GOT3 (cell line): ENCODE data around the gene LDLRAD4.

Experiments used
- DNase-seq: peaks from one replicate; lab custom pipeline; 2025; ENCODE audit warnings: mixed read lengths; lab: John Stamatoyannopoulos, UW

Gene LDLRAD4

DNA sequence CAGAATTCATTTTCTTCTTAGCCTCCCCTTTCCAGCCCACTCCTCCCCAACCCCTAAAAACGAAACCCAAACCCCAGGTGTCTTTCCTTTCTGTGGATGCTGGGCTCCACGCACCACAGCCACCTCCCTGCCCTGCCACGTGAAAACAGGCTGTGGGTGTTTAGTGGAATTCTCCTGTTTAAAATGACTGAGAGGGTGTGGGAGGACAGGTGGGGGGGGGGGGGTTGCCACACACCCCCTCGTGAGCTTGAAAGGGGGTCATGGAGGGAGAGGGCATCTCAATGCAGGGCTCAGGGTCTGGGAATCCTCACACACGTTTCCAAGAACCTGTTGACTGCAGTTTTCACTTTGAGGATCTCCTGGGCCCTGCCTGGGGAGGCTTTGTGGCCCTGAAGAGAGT is 397.5 kb downstream of the LDLRAD4 start:
- DNase-seq: no peak

DNA sequence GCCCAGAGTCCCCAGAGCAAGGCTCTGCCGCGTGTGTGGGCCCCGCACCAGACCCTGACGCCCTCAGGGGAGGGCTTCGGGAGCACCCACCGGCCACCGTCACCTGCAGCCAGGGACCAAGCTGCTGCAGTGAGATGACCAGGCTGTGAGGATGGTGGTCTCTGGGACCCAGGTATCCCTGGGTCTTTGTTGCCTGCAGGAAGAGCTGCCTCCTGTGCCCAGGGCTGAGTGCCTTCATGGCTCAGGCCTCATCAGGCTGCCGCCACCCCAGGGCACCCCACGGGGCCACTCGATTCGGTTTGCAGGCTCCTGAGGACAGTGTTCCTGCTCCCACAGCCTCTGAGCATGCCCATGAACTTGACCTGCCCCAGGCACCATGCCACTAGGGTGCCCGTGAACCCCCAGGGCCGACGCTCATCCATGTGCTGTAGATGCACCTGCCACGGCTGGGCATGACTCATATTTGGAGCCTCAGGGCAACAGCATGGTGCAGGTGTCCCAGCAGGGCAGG is 398.0 kb downstream of the LDLRAD4 start:
- DNase-seq: no peak

DNA sequence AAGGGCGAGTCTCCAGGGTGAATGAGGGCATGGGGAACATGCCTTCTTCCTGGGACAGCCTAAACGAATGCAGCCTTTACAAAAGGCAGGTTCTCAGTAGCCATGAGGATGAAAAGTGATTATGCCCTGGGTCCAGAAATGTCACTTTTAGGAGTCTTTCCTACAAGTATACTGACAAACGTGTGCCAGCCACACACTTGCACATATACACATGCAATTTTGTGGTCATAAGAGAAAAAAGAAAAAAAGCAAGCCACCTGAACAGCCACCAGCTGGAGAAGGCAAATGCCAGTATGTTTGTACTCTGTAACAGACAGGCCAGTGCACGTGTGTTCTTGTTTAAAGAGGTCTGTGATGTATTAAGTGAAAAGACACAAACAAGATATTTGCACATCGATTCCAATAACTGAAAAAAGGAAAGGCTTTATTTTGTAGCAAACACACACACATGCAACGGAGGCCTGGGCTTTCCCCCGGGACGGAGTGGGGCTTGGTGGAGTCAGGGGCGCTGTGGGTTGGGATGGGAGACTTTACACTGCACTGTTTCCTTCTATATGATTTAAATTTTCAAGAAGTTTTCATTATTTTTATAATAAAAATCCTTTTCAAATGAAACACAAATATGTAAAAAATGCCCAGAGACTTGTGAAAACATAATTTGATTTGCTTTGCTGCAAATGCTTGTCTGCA is 399.4 kb downstream of the LDLRAD4 start:
- no peak for DNase-seq

DNA sequence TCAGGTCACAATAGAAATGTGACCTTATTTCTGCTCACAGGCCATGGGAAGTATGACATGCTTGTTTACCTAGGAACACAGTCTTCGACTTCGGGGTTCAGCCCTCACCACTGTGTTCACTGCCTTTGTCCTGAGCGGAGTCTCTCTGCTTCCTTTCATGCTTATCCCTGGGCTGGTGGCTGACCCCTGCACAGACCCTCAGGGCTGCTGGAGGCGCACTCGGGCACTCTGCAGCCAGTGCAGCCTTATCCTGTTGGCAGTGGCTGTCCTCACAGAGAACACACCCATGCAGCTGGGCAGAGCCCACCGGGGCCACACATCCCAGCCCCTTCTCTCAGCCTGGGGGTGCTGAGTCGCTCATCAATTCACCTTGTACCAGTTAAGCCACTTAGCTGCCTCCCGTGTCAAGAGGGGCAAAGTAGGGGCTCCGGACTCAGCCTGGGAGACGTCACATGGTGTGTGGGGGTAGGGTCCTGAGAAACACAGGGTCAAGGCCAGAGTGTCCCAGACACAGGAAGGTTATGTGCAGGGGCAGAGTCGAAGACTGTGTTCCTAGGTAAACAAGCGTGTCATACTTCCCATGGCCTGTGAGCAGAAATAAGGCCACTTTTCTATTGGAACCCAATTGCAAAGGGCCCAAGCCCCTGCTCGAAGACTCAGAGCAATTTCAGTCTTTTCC is 400.3 kb downstream of the LDLRAD4 start:
- DNase-seq: no peak

DNA sequence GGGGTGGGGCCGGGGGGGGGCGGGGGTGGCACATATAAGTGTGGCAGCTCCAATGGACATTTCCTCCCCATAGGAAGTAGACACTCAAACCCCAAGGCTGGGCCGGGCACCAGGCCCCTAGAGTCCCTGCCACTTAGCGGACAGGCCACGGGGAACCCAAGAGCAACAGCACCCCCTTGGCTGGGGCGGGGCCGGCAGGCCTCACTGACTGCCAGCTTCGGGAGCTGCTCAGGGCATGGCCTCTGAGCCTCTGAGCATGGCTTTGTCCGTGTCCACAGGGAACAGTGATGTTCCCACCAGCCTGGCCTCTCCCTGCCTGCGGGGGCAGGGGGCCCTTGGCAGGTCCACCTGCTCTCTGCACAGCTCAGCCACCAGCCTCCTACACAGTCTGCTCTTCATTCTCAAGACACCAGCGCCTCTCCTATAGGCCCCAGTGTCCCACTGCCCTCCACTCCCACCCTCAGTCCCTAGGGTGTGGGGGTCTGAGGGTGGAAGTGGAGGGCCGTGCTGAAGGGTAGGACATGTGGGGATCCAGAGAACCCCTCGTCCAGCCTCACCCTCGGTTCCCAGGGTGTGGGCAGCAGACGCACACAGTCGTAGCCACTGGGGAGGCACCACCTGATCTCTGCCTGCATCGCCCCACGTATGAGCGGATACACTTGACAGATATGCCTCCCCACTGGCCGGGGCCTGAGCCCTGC is 401.1 kb downstream of the LDLRAD4 start:
- DNase-seq: no peak

DNA sequence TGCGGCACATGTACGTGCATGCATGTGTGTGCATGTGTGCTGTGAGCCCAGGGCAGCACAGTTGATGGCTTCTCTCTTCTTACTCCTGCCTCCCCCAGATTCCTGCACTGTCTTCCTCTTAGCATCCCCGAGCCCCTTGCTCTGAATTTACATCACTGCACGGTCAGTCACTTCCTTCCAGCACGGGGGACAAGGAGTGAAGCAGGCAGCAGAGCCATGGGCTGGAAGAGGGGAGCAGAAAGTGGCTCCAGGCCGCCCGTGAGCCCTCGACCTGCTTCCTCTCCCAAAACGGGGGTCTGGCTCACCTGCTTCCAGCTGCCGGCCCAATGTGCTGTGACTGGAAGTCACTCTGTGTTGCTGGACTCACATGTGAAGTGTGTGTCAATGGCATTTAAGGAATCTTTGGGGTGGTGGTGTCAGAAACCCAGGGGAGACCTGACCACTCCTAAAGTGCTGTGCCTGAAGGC is 401.7 kb downstream of the LDLRAD4 start:
- no peak for DNase-seq

DNA sequence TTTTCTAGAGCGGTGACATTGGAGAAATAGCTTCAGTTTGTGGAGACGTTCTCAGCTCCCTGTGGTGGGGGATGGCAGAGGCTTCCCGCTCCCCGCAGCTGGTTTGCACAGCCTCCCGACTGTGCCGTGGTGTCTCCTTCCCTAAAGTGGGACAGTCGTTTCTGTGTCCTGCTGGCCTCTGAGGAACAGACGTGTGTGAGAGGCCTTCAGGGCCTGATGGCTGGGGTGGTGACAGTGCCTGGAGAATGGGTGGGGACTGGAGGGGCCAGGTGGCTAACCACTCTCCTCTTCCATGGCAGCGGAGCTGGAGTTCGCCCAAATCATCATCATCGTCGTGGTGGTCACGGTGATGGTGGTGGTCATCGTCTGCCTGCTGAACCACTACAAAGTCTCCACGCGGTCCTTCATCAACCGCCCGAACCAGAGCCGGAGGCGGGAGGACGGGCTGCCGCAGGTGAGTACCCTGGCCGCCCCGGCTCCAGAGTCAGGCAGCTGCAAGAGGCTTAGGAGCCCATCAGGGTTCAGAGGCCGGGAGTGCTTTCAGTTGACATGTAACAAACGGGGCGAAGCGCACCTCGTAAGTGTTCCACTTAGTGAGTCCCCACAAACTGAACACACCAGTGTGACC is 402.4 kb downstream of the LDLRAD4 start:
- no peak for DNase-seq

DNA sequence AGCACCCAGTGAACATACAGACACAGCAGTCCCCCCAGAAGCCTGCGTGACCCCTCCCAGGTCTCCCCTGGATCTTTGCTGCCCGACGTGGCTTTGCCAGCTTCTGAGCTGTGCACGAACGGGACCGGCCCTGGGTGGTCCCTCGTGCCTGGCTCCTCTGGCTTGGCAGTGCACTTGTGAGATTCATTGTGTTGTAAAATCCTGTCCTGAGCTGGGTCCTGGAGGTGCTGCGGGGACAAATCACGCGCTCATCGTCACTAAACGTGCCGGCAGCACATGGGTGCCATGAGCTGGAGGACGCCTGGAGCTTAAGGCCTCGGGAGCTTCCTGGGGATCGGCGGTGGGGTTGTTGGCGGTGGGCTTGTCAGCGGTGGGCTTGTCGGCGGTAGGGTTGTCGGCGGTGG is 402.9 kb downstream of the LDLRAD4 start:
- DNase-seq: no peak

DNA sequence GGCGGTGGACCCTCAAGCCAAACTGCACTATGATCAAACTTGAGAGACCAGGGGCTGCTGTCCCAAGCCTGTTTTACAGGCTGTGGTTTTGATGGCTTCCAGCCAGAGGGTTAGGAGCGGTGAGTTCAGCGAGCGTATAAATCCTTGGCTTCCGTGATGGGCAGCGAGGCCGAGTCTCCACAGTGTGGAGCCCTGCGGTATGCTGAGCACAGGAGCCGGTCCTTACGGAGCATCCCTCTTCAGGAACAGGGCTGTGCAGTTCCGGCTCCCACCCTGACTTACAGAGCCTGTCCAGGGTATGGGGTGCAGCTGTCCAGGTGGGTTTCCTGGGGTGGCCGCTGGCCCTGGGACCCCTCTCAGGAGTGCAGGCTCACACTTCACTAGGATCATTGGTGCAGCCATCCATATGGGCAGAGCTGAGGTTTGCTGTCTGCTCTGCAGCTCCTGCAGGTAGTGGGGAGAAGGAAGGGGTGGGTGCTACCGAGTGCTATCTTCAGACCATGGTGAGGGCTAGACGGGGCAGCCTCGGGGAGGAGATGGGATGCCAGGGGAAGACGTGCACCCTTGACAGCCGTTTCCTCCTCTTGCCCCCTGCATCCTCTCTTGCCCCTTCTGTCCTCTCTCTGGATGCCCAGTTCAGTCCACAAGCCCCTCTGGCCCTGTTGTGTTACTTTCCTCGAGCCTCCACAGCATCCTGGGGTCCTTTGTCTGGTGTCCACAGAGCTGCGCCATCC is 403.5 kb downstream of the LDLRAD4 start:
- no peak for DNase-seq

DNA sequence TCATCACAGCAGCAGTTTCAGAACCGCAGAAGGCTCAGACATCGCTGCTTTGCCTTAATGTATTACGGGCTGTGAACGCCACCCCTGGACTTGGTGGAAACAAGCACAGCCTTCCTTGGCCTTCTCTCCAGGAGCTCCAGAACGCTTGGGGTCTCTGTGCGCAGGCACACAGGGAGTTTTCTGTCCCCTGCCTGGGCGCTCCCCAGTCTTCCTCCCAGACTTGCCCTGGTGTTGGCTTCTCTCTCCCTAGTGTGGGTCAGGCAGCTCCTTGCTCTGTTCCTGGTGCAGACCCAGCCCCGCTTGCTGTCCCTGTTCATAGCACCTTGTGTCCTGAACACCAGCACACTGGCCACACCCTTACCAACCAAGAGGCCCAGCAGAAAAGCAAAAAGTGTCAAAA is 404.2 kb downstream of the LDLRAD4 start:
- DNase-seq: no peak

DNA sequence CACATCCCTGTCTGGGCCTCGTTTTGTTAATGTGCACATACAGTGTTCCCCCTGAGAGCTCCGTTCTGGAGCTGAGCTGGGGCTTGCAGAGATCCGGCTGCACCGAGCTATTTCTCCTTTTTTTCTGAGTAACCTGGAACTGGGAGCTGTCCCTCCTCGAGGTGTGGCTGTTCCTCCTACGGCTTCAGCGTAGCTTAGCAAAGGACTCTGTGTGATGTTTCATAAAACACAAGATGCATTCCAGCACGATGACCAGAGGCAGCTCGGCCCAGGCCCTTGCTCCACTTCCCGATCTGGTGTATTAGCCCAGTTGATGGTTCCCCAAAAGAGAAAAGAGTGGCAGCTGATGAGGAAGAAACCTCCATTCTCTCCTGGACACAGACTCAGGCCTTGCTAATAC is 404.8 kb downstream of the LDLRAD4 start:
- DNase-seq: no peak

DNA sequence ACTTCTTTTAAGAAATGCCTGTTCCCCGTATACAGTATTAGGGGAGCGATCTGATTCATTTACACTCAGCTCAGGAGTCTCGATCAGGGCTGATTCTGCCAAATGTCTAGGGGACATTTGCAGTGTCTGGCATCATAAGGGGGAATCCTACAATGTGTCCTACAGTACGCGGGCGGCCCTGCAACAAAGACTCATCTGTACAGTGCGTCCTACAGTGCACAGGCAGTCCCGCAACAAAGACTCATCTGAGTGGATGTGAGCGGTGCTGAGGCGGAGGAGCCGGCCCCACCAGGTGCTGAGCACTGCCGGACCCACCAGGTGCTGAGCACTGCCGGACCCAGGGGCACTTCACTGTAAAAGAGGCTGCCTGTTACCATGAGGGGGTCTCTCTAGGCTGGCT is 405.3 kb downstream of the LDLRAD4 start:
- DNase-seq: no peak

DNA sequence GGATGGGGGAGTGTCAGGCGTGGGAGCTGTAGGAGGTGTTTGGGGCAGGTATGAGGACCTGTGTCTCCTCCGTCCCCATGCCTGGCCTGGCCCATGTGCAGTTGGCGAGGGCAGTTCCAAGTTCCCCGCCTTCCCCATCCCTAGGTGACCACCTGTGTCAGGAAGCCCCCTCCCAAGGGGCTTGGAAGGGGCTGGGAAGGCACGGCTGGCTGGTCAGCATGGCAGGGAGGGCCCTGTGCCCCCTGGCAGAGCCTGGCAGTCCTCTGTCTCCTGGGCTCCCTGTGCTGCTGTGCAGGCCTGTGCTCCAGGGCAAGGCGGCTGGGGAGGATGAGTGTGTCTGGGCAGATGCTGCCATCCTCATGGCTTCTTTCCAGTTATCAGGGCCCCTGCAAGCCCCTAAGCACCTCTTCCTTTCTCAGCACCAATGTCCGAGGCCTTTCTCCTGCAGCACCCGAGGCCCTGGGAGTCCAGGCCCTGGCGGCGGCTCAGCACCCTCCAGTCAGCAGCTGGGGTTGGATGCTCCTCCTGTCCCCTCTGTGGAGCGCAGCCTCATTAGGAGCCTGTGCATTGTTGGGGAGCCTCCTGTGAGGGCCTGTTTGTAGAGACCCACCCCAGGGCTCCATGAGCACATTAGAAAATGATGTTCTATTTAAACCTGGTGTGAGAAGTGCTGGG is 406.1 kb downstream of the LDLRAD4 start:
- no peak for DNase-seq

DNA sequence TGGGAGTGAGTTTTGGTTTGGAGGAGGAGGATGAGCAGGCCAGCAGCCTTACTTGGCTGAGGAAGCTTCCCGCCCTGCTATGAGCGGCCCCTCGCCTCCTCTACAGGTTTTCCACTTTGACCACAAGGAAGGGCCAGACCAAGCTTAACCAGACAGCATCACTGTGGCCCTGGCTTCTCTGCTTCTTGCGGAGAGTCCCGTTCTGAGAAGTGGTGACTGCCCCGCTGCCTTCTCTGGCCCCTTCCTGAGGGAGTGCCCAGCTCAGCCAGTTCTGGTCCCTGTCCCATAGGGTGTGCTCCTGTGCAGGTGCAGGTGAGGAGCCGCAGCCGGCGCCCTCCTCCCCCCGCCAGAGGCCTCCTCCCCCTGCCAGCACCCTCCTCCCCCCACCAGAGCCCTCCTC is 406.8 kb downstream of the LDLRAD4 start:
- no peak for DNase-seq

DNA sequence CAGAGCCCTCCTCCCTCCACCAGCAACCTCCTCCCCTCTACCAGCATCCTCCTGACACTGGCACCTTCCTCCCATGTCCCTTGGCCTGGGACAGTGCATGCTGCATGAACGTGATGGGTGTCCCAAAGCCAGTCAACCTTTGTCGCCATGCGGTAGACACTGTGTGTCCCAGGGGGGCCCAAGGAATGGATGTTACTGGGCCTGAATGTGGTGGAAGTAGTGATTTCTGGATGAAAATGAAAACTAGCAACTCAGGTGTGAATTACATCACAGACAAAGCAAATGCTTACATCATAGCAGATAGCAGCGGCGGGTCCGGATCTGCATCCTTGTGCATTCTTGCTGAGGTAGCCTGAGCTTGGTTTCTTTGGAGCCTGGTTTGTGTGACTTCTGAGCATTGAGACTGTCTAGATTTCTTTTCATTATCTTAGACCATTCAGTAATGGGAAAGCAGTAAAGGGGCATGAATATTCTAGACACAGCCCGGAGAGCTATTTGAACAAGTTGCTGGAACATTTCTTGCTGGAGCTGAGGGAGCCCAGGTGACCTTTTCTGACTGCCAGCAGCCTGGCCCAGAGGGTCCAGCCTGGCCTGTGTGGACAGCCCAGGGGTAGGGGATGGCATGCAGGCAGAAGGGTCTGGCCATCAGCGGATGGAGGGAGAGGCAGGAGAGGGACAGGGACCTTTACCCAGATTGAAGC is 407.4 kb downstream of the LDLRAD4 start:
- DNase-seq: no peak

DNA sequence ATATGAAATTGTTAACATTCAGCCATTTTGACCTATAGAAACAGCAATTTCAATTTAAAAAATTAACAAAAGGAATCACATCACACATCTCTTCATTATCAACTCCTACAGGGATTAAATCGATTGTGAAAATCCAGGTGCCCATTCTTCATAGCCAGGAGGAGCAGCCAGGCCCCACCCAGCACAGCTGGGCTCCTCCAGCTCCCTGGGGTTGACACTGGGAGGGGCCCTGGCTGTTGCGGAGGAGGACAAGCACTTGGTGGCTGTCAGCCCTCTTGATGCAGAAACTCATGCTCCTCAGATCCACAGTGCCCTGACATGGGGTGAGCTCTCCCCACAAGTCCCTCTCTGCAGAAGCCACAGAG is 408.0 kb downstream of the LDLRAD4 start:
- no peak for DNase-seq

DNA sequence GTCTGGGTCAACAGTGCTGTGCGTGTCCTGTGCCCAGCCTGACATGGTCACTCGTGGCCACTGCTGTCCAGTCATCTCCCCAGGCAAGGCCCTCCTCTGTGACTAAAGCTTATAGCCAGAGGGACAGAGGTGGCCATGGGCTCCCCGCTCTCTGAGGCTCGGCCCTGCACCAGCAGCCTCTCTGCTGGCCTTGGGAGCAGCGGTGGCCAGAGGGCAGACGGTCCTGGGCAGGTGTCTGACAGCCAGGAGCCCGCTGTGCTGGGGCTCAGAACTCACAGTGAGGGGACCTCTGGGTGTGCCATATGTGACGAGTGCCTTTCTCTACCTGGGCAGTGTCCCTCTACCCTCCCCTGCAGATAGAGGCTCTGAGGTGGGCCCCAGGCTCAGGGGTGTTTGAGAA is 409.1 kb downstream of the LDLRAD4 start:
- DNase-seq: no peak

DNA sequence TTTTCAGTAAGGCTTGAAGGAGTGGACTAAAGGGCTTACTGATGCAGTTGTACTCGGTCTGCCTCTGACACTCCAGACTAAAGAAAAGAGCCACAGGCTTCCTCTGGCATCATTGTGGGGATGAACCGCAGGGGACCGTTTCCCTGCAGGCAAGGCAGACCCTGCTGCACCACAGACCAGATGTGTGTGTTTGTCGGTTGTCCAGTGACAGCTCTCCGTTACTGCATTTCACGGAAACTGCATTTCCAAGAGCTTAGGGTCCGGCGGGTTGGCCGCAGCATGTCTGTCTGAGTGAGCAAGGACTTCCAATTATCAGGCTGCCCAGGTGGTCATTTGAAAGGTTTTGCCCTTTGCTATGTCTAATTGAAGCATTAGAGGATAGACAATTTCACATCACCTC is 409.7 kb downstream of the LDLRAD4 start:
- no peak for DNase-seq

DNA sequence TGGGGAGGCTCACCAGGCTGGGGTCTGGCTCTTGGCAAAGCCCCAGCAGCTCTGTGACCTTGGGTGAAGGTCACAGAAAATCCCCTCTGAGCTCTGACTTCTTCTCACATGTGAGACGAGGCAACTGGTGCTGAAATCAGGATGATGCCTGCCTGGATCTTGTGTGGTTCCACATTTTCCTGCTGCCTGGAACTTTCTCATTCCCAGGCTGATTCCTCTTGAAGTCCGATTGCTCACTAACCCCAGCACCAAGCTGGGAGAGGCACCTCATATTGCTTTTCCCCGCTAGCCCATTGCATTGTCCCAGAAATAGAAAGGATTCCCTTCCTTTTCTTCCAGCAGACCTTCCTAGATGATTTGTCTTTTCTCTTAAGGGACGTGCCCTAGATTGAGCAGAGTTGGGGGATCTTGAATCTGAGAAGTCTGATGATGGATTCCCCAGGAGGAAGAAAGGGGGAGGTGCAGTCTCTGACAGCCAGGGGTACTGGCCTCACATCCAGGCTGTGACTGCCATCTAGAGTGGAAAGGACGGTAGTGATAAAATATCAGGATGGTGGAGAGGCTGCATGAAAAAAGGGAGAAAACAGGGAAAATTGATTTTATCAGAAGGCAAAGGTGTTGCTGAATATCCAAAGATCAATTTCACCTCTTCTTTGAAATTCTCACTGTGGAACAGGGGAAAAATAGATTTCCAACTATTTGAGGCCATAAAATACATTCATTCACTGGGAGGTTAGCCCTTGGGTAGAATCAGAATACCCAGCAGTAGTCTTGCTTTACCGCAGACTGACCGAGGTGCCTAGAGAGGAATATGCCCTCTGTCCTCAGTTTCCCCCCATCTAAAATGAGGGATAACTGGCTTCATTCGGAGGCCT is 411.5 kb downstream of the LDLRAD4 start:
- no peak for DNase-seq
